IMR-90 (cell line): ENCODE results near the gene PYY.

Source experiments
- CTCF ChIP-seq: conservative IDR thresholded peaks from 2 replicates; pipeline ENCODE4 v1.5.1; 2012; ENCODE audit warnings: mild to moderate bottlenecking, low read depth, low read length, improper control_type of control experiment
- FOS ChIP-seq: fragments of 150-350 bp; IDR thresholded peaks from 2 replicates; pipeline ENCODE4 v1.6.1; 2016; ENCODE audit warnings: low read depth, low read length
- MAFK ChIP-seq: IDR thresholded peaks from 2 replicates; pipeline ENCODE4 v1.6.1; 2012; ENCODE audit warnings: low read depth, low read length, improper control_type of control experiment
- MAZ ChIP-seq: IDR thresholded peaks from 2 replicates; pipeline ENCODE4 v1.6.1; 2012; ENCODE audit warnings: low read depth, mild to moderate bottlenecking, low read length, improper control_type of control experiment, moderate library complexity, borderline replicate concordance
- MXI1 ChIP-seq: IDR thresholded peaks from 2 replicates; pipeline ENCODE4 v1.6.1; 2012; ENCODE audit warnings: low read depth, mild to moderate bottlenecking, low read length, moderate library complexity, borderline replicate concordance
- POLR2A ChIP-seq: IDR thresholded peaks from 2 replicates; pipeline ENCODE4 v1.6.1; 2012; ENCODE audit warnings: mild to moderate bottlenecking, low read depth, low read length
- RAD21 ChIP-seq: IDR thresholded peaks from 2 replicates; pipeline ENCODE4 v1.6.1; 2012; ENCODE audit warnings: low read length, improper control_type of control experiment
- RFX5 ChIP-seq: IDR thresholded peaks from 2 replicates; pipeline ENCODE4 v1.8.0; 2012; ENCODE audit warnings: low read depth, mild to moderate bottlenecking, low read length, moderate library complexity
- USF2 ChIP-seq: fragments of 150-350 bp; IDR thresholded peaks from 2 replicates; pipeline ENCODE4 v1.6.1; 2017; ENCODE audit warnings: mild to moderate bottlenecking, antibody characterized with exemption, low read length, low read depth

- TF ChIP-seq CTCF, result no peak
- no peak for TF ChIP-seq FOS
- TF ChIP-seq POLR2A, result no peak
- TF ChIP-seq MAZ, result no peak
- no peak for TF ChIP-seq MXI1
- no peak for TF ChIP-seq RAD21
- TF ChIP-seq MAFK, result no peak
- TF ChIP-seq RFX5, result no peak
- no peak for TF ChIP-seq USF2
Measured at GRCh38 chr17:43917016-43917347, 36.8 kb downstream of the PYY start.
